HUES48 (cell line): Measurements from ENCODE around the gene GPR17.
A peak's percentile ranks its signal among the peaks of the same experiment; 100 is the strongest.

Experiments used
- H3K27ac ChIP-seq: one replicate; pipeline ENCODE4 v1.7.0; 2013; ENCODE audit warnings: low read depth, low read length, inconsistent platforms
- H3K27me3 ChIP-seq: 2 replicates; pipeline ENCODE4 v1.6.1; 2013; ENCODE audit warnings: mild to moderate bottlenecking, low read length; ENCODE audit not compliant: control insufficient read depth, insufficient read depth
- H3K36me3 ChIP-seq: 2 replicates; pipeline ENCODE4 v1.6.1; 2013; ENCODE audit warnings: low read length; ENCODE audit not compliant: control insufficient read depth, insufficient read depth
- H3K4me1 ChIP-seq: 2 replicates; pipeline ENCODE4 v1.6.1; 2013; ENCODE audit warnings: mild to moderate bottlenecking, low read length; ENCODE audit not compliant: control insufficient read depth, insufficient read depth
- H3K4me3 ChIP-seq: 2 replicates; pipeline ENCODE4 v1.5.1; 2013; ENCODE audit warnings: mild to moderate bottlenecking, low read depth, low read length
- H3K9ac ChIP-seq: 2 replicates; pipeline ENCODE4 v1.6.1; 2013; ENCODE audit warnings: mild to moderate bottlenecking, low read depth, low read length, moderate library complexity
- H3K9me3 ChIP-seq: 2 replicates; pipeline ENCODE4 v1.6.1; 2013; ENCODE audit warnings: low read length; ENCODE audit not compliant: control insufficient read depth, insufficient read depth

The GPR17 gene

GRCh38 chr2:127632592-127633489, 13.1 kb upstream of the GPR17 start:
- Histone ChIP-seq H3K27me3 (no peaks in the 10 kb centered on the region), H3K9me3 (no peaks in the 10 kb centered on the region), H3K27ac (no peak overlapping the region), H3K9ac (no peak overlapping the region), H3K4me1 (peaks cover 9% of the 10 kb centered on the region; the same call in 1 of the 2 replicates), H3K4me3 (no peak overlapping the region), H3K36me3 (no peaks in the 10 kb centered on the region)

DNA sequence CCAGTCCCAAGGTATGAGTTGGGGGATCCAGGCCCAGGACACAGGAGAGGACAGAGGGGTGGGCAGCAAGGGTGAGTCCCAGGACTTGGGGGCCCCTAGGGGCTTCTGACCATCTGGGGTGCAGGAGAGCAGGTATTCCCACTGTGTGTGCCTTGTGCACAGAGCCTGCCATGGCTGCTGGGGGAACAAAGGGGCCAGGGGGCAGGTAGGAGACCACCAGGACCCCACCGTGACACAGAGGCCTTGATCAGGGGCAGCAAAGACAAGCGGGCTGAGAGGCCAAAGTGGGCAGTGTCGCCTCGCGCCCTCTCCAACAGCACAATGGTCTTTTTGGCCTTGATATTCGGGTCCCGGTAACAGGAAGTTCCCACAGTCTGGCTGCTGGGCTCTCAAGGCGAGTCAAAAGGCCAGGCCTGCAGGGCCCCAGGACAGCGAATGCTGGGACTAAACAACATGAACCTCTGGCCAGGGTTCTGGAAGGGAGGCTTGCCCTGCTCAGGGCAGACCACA, 12.3 kb upstream of the GPR17 start:
- Histone ChIP-seq H3K4me1 (peaks cover 14% of the 10 kb centered on the region), H3K27ac (no peak overlapping the region), H3K27me3 (no peaks in the 10 kb centered on the region), H3K9me3 (no peaks in the 10 kb centered on the region), H3K36me3 (no peaks in the 10 kb centered on the region), H3K4me3 (no peak overlapping the region), H3K9ac (no peak overlapping the region)

DNA sequence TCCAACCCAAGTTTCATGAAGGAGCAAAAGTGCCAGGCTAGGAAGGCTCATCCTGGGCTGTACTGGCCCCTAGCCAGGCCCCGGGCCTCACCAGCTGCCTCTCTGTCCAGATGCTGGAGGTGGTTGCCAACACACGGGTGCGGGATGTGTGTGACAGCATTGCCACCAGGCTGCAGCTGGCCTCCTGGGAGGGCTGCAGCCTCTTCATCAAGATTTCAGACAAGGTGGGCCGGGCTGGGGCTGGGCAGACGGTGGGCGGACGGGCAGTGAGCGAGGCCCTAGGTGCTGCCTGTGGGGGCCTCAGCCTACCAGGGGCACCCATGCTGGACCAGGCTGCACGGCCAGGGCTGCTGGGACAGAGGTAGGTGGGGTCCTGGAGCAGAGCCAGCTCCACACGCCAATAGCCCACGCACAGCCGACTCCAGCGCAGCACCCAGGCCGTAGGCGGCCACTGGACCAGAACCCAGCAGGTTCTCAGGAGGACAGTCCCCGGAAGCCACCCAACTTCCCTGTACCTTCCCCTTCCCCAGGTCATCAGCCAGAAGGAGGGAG, 11.8 kb upstream of the GPR17 start:
- Histone ChIP-seq H3K27ac (no peak overlapping the region), H3K9me3 (no peaks in the 10 kb centered on the region), H3K9ac (no peak overlapping the region), H3K4me1 (peaks cover 14% of the 10 kb centered on the region), H3K36me3 (no peaks in the 10 kb centered on the region), H3K4me3 (no peak overlapping the region), H3K27me3 (no peaks in the 10 kb centered on the region)

DNA sequence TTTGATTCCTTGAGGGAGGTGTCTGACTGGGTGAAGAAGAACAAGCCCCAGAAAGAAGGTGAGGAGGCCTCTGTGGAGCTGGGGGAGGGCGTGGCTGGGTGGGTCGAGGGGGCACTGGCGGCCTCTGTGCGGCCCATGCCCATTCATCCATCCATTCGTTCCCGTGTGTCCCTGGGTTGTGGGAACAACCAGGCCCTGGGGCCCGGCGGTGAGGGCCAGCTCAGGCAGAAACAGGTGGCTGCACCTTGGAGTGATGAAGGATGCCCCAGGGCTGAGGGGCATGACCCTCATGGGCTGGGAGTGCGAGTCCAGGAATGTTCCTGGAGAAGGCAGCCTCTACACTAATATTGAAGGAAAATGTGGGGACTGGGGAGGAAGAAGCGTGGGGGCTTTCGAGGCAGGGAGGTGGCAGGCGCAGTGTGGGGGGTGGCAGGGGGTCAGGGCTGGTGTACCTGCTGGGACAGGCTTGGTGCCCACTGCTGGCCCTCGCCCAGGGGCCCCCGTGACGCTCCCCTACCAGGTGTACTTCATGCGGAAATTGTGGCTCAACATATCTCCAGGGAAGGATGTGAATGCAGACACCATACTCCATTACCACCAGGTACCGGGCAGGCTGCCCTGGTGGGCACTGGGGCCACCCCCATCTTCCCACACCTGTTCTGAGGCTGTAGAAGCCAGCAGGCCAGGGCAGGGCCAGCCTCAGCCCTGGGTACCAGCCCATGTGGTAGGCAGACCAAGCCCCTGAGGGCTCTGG, 11.2 kb upstream of the GPR17 start:
- H3K4me1 ChIP-seq, result peaks cover 14% of the 10 kb centered on the region
- H3K9ac ChIP-seq, result no peak overlapping the region
- H3K4me3 ChIP-seq, result no peak overlapping the region
- no peaks in the 10 kb centered on the region for H3K27me3 ChIP-seq
- H3K36me3 ChIP-seq, result no peaks in the 10 kb centered on the region
- H3K9me3 ChIP-seq, result no peaks in the 10 kb centered on the region
- no peak overlapping the region for H3K27ac ChIP-seq

DNA sequence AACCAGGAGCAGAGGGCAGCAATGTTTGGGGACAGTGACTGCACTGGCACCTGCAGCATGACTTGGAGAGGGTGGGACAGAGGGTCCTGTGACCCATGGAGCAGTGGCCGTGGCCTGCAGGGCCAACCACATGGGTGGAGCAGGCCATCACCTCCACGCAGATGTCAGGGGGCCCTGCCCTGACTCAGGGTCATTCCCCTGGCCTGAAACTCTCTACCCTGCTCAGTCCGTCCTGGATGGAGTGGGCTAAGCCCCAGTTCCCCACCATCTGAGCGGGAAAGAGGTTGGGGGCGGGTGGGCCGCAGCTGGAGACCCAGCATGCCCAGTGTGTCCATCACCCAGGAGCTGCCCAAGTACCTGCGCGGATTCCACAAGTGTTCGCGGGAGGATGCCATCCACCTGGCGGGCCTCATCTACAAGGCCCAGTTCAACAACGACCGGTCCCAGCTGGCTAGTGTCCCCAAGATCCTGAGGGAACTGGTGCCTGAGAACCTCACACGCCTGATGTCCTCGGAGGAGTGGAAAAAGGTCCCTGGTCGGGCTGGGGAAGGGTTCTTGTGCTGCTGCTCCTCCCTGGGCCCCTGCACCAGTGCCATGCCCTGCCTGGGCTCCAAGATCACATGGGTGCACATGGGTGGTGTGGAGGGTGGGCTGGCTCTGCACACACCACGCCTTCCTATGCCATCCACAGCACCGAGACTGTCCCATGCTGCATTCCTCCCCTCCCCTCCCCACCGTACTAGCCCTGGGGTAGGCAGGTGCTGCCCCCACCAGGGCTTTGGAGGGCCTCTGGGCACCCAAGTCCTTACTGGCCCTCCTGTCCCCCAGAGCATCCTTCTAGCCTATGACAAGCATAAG, 10.3 kb upstream of the GPR17 start:
- Histone ChIP-seq H3K36me3 (no peaks in the 10 kb centered on the region), H3K4me1 (peaks cover 14% of the 10 kb centered on the region), H3K4me3 (no peak overlapping the region), H3K9ac (no peak overlapping the region), H3K27me3 (no peaks in the 10 kb centered on the region), H3K9me3 (no peaks in the 10 kb centered on the region), H3K27ac (no peak overlapping the region)

DNA sequence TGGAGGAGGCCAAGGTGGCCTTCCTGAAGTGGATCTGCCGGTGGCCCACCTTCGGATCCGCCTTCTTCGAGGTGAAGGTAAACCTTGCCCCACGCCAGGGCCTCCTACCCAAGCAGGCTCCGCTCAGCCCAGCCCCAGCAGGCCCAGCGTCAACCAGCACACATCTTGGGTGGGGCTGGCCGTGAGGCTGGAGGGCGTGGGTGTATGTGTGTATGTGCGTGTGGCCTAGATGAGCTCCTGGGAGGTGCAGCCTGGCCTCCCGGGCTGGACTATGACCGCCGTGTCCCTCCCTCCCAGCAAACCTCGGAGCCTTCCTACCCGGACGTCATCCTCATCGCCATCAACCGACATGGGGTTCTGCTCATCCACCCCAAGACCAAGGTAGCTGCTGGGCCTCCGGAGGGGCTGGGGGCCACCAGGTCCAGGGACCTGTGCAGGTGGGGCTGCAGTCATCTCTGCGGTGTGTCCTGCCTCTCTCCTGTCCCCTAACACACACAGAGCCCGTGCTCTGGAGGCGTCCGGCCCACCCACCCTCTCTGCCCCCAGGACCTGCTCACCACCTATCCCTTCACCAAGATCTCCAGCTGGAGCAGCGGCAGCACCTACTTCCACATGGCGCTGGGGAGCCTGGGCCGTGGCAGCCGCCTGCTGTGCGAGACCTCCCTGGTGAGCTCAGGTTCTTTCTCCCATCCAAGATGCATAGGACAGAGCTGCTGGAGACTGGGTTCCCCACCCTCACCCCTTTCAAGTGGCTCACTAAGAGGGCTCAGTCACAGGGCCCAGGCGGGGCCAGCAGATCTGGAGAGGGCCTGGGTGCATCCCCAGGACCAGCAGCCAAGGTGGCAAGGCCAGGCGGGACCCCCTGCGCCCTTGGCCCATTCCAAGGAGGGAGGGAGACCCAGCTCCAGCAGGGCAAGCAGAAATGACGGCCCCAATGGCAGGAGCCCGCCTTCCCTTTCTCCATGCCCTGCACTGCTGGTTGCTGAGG, 9.4 kb upstream of the GPR17 start:
- Histone ChIP-seq H3K4me3 (no peak overlapping the region), H3K9ac (no peak overlapping the region), H3K27me3 (no peaks in the 10 kb centered on the region), H3K9me3 (no peaks in the 10 kb centered on the region), H3K27ac (no peak overlapping the region), H3K4me1 (peaks cover 14% of the 10 kb centered on the region), H3K36me3 (no peaks in the 10 kb centered on the region)

DNA sequence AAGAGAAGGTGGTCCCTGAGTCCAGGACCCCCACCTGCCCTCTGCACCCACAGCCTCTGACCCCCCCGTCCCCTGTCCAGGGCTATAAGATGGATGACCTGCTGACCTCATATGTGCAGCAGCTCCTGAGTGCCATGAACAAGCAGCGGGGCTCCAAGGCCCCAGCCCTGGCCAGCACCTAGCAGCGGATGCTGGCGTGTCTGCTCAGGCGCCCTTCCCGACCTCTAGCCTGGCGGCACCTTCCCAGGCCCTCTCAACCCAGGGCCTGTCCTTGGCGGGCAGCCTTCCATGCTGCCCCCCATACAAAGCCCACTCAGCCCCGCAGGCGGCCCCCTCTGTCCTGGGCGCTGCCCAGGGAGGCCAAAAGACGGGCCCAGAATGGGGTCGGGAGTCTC, 8.7 kb upstream of the GPR17 start:
- H3K4me1 ChIP-seq, result peaks cover 14% of the 10 kb centered on the region

GRCh38 chr2:127637725-127638252, 8.2 kb upstream of the GPR17 start:
- no peaks in the 10 kb centered on the region for H3K36me3 ChIP-seq
- H3K27me3 ChIP-seq, result no peaks in the 10 kb centered on the region
- H3K4me1 ChIP-seq, result peaks cover 14% of the 10 kb centered on the region
- no peak overlapping the region for H3K9ac ChIP-seq
- no peaks in the 10 kb centered on the region for H3K9me3 ChIP-seq
- peak overlapping the region; percentile 82 for H3K27ac ChIP-seq
- H3K4me3 ChIP-seq, result 0 out of 2 replicates have a peak overlapping the region, but pooled peaks have one; percentile 10

More for the DNA sequence above, 8.7 kb upstream of the GPR17 start:
- Histone ChIP-seq H3K4me3 (no peak overlapping the region), H3K9ac (no peak overlapping the region), H3K36me3 (no peaks in the 10 kb centered on the region), H3K27me3 (no peaks in the 10 kb centered on the region), H3K27ac (peak overlapping the region; percentile 70), H3K9me3 (no peaks in the 10 kb centered on the region)

- H3K9me3 ChIP-seq, result no peaks in the 10 kb centered on the region
- H3K4me1 ChIP-seq, result peaks cover 14% of the 10 kb centered on the region
- H3K27me3 ChIP-seq, result no peaks in the 10 kb centered on the region
- H3K4me3 ChIP-seq, result no peak overlapping the region
- no peak overlapping the region for H3K9ac ChIP-seq
- H3K27ac ChIP-seq, result peak overlapping the region; percentile 82
- no peaks in the 10 kb centered on the region for H3K36me3 ChIP-seq
Measured at GRCh38 chr2:127638361-127639110, 7.4 kb upstream of the GPR17 start.
